CD4-positive, alpha-beta T cell treated with Interferon alpha-2 for 1 hour (primary cell): Measurements from ENCODE around the gene HAUS8.
A peak's percentile ranks its signal among the peaks of the same experiment; 100 is the strongest.

ENCODE experiments used
- DNase-seq, 2 donors: peaks; one replicate each; pipeline ENCODE4 v3.0.0-alpha.2; 2020 to 2022

HAUS8 gene

GRCh38 chr19:17075864-17076542 is 751 bp upstream of the HAUS8 start:
- peak; percentile 69 to 77 for DNase-seq

- peak in 1 of 2 donors; percentile 20 for DNase-seq
Measured at GRCh38 chr19:17074634-17075034, 618 bp downstream of the HAUS8 start.

- no peak for DNase-seq
Measured at GRCh38 chr19:17073869-17074633, 1.2 kb downstream of the HAUS8 start.

GRCh38 chr19:17070912-17071311 is 4.3 kb downstream of the HAUS8 start:
- no peak for DNase-seq

- DNase-seq, result no peak
Measured at GRCh38 chr19:17070421-17070820, 4.8 kb downstream of the HAUS8 start.

GRCh38 chr19:17069193-17069592 is 6.1 kb downstream of the HAUS8 start:
- no peak for DNase-seq

GRCh38 chr19:17063428-17063827 is 11.8 kb downstream of the HAUS8 start:
- no peak for DNase-seq

GRCh38 chr19:17061691-17062090 is 13.6 kb downstream of the HAUS8 start:
- no peak for DNase-seq

GRCh38 chr19:17061205-17061604 is 14.0 kb downstream of the HAUS8 start:
- DNase-seq, result no peak

- DNase-seq, result no peak
Measured at GRCh38 chr19:17060802-17061201, 14.4 kb downstream of the HAUS8 start.

- no peak for DNase-seq
Measured at GRCh38 chr19:17058236-17058635, 17.0 kb downstream of the HAUS8 start.

GRCh38 chr19:17055636-17056035 is 19.6 kb downstream of the HAUS8 start:
- no peak for DNase-seq

- no peak for DNase-seq
Measured at GRCh38 chr19:17054746-17055145, 20.5 kb downstream of the HAUS8 start.

- peak; percentile 13 to 56 for DNase-seq
Measured at GRCh38 chr19:17052439-17052838, 22.8 kb downstream of the HAUS8 start.

- DNase-seq, result no peak
Measured at GRCh38 chr19:17049711-17050280, 25.5 kb downstream of the HAUS8 start.

GRCh38 chr19:17048885-17049453 is 26.3 kb downstream of the HAUS8 start:
- no peak for DNase-seq

GRCh38 chr19:17045907-17046502 is 29.2 kb downstream of the HAUS8 start:
- DNase-seq, result no peak

- DNase-seq, result no peak
Measured at GRCh38 chr19:17043744-17044143, 31.5 kb downstream of the HAUS8 start.

GRCh38 chr19:17041976-17042375 is 33.3 kb downstream of the HAUS8 start:
- no peak for DNase-seq

GRCh38 chr19:17037966-17038500 is 37.2 kb downstream of the HAUS8 start:
- DNase-seq, result no peak

- DNase-seq, result no peak
Measured at GRCh38 chr19:17037184-17037583, 38.1 kb downstream of the HAUS8 start.

GRCh38 chr19:17036640-17037039 is 38.6 kb downstream of the HAUS8 start:
- no peak for DNase-seq

GRCh38 chr19:17035842-17036424 is 39.3 kb downstream of the HAUS8 start:
- peak; percentile 18 to 62 for DNase-seq
